ENCODE measurements around the gene SAMHD1. TPM values are rescaled to one million over a fixed set of nuclear protein-coding genes. Genes with fewer than 3 reads are reported as not detected.

SAMHD1 gene
- total and polyA plus RNA-seq, 2 donors from 2014 or later = 13.7 to 94.1 TPM

DNA sequence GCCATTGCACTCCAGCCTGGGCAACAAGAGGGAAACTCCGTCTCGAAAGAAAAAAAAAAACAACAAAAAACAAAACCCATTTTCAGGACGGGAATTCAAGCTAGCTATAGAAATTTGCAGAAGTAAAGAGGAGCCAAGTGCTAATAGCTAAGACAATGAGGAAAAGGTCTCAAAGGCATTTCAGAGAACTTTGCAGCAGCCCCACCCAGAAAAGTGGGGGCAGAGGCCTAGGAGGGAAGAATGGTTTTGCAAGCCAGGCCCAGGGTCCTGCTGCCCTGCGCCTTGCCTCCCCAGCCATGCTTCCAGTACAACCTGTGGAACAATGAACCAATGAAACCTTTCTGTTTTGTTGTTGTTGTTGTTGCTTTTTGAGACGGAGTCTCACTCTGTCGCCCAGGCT is 38.3 kb upstream of the SAMHD1 start:
- Histone ChIP-seq H3K4me3 (ENCODE audit: low read length in 3 of 3) (no peak overlapping the region), H3K9ac (ENCODE audit: low read length in 3 of 3) (no peak overlapping the region), H3K36me3 (ENCODE audit: control insufficient read depth in 2 of 3, insufficient read depth in 3 of 3, low read length in 3 of 3) (no peaks in the 10 kb centered on the region), H3K4me1 (ENCODE audit: control insufficient read depth in 2 of 3, insufficient read depth in 2 of 3, low read depth in 1 of 3, low read length in 3 of 3) (no peaks in the 10 kb centered on the region), H3K27me3 (ENCODE audit: control insufficient read depth, insufficient read depth, low read length) (no peaks in the 10 kb centered on the region), H3K27ac (ENCODE audit: low read depth in 2 of 2, low read length in 2 of 2) (no peak overlapping the region), H3K9me3 (ENCODE audit: control insufficient read depth in 2 of 3, insufficient read depth in 1 of 3, low read length in 3 of 3) (no peaks in the 10 kb centered on the region)
- FAIRE-seq (no peak), DNase-seq (no peak)
- intact Hi-C loops (cut with DNase I) = no loop called here
- TF ChIP-seq, protein P1, sequence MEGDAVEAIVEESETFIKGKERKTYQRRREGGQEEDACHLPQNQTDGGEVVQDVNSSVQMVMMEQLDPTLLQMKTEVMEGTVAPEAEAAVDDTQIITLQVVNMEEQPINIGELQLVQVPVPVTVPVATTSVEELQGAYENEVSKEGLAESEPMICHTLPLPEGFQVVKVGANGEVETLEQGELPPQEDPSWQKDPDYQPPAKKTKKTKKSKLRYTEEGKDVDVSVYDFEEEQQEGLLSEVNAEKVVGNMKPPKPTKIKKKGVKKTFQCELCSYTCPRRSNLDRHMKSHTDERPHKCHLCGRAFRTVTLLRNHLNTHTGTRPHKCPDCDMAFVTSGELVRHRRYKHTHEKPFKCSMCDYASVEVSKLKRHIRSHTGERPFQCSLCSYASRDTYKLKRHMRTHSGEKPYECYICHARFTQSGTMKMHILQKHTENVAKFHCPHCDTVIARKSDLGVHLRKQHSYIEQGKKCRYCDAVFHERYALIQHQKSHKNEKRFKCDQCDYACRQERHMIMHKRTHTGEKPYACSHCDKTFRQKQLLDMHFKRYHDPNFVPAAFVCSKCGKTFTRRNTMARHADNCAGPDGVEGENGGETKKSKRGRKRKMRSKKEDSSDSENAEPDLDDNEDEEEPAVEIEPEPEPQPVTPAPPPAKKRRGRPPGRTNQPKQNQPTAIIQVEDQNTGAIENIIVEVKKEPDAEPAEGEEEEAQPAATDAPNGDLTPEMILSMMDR (IDR thresholded peaks at IDR 0.05; ENCODE audit: borderline replicate concordance, extremely low read depth, insufficient read depth) = no peak

- Histone ChIP-seq H3K9me3 (ENCODE audit: control insufficient read depth in 2 of 3, insufficient read depth in 1 of 3, low read length in 3 of 3) (no peaks in the 10 kb centered on the region), H3K36me3 (ENCODE audit: control insufficient read depth in 2 of 3, insufficient read depth in 3 of 3, low read length in 3 of 3) (no peaks in the 10 kb centered on the region), H3K9ac (ENCODE audit: low read length in 3 of 3) (no peak overlapping the region), H3K27ac (ENCODE audit: low read depth in 2 of 2, low read length in 2 of 2) (no peak overlapping the region), H3K4me3 (ENCODE audit: low read length in 3 of 3) (no peak overlapping the region), H3K4me1 (ENCODE audit: control insufficient read depth in 2 of 3, insufficient read depth in 2 of 3, low read depth in 1 of 3, low read length in 3 of 3) (no peaks in the 10 kb centered on the region), H3K27me3 (ENCODE audit: control insufficient read depth, insufficient read depth, low read length) (no peaks in the 10 kb centered on the region)
- TF ChIP-seq, protein P1 (IDR thresholded peaks at IDR 0.05; ENCODE audit: borderline replicate concordance, extremely low read depth, insufficient read depth) = no peak
- FAIRE-seq = no peak
- no peak for DNase-seq
- intact Hi-C loops (cut with DNase I) = no loop called here
These were observed 37.0 kb upstream of the SAMHD1 start for GRCh38 chr20:36988494-36988966.

GRCh38 chr20:36984257-36984638 is 32.7 kb upstream of the SAMHD1 start:
- TF ChIP-seq, protein P1 (IDR thresholded peaks at IDR 0.05; ENCODE audit: borderline replicate concordance, extremely low read depth, insufficient read depth) = no peak
- FAIRE-seq (no peak), DNase-seq (peak in 4 of 5 donors; percentile 34 to 72 (median 56))
- no peaks in the 10 kb centered on the region for H3K4me1 ChIP-seq (ENCODE audit: control insufficient read depth in 2 of 3, insufficient read depth in 2 of 3, low read depth in 1 of 3, low read length in 3 of 3)
- no peak overlapping the region for H3K9ac ChIP-seq (ENCODE audit: low read length in 3 of 3)
- no peaks in the 10 kb centered on the region for H3K36me3 ChIP-seq (ENCODE audit: control insufficient read depth in 2 of 3, insufficient read depth in 3 of 3, low read length in 3 of 3)
- H3K4me3 ChIP-seq (ENCODE audit: low read length in 3 of 3) = no peak overlapping the region
- H3K27ac ChIP-seq (ENCODE audit: low read depth in 2 of 2, low read length in 2 of 2) = no peak overlapping the region
- no peaks in the 10 kb centered on the region for H3K27me3 ChIP-seq (ENCODE audit: control insufficient read depth, insufficient read depth, low read length)
- intact Hi-C loops (cut with DNase I) = no loop called here
- H3K9me3 ChIP-seq (ENCODE audit: control insufficient read depth in 2 of 3, insufficient read depth in 1 of 3, low read length in 3 of 3) = no peaks in the 10 kb centered on the region

All from kidney (tissue), 14 donors.